Posterior cingulate gyrus (tissue), 11 donors: Measurements from ENCODE around the gene CCDC188.

Source experiments
- DNase-seq, 10 donors: peaks; one replicate each; pipeline versions ENCODE4 v3.0.0 to v3.0.0-alpha.2; 2020 to 2021; ENCODE audit warnings: mixed read lengths in 3 of 10
- intact Hi-C: fragments of 100-400 bp; cut with DNase I; formaldehyde crosslinking; loops from one replicate; pipeline ENCODE4 v1.15.1; 2023

Gene CCDC188

GRCh38 chr22:20137671-20138416 is 13.0 kb downstream of the CCDC188 start:
- DNase-seq = peak in 8 of 10 donors; percentile 62 to 96 (median 78)
- intact Hi-C loops = no loop called here

- DNase-seq = no peak
- intact Hi-C loops = no loop called here
Measured at GRCh38 chr22:20137113-20137512, 13.7 kb downstream of the CCDC188 start.

- intact Hi-C loops = no loop called here
- DNase-seq = no peak
Measured at GRCh38 chr22:20136603-20136873, 14.3 kb downstream of the CCDC188 start.

GRCh38 chr22:20135806-20136602 is 14.9 kb downstream of the CCDC188 start:
- no peak for DNase-seq
- intact Hi-C loops = no loop called here

- no peak for DNase-seq
- intact Hi-C loops = no loop called here
Measured at GRCh38 chr22:20135265-20135664, 15.6 kb downstream of the CCDC188 start.

GRCh38 chr22:20133930-20134549 is 16.8 kb downstream of the CCDC188 start:
- intact Hi-C loops = no loop called here
- DNase-seq = no peak

- intact Hi-C loops = no loop called here
Measured at GRCh38 chr22:20132686-20133246, 18.1 kb downstream of the CCDC188 start.

GRCh38 chr22:20131859-20132685 is 18.8 kb downstream of the CCDC188 start:
- DNase-seq = peak in 1 of 10 donors; percentile 48
- intact Hi-C loops = loop anchor here (2.0 kb wide), 1 partner anchor 15 kb away; the partner anchor contains the start of genes RANBP1 and TRMT2A

More at GRCh38 chr22:20132686-20133246, 18.1 kb downstream of the CCDC188 start:
- DNase-seq = no peak

GRCh38 chr22:20131597-20131858 is 19.3 kb downstream of the CCDC188 start, which contains the start of gene ZDHHC8:
TSS of gene ZDHHC8 (plus strand) at chr22:20131804. CDS start at chr22:20131948, 144 bp downstream.
- intact Hi-C loops = loop anchor here (2.0 kb wide), 1 partner anchor 15 kb away; the partner anchor contains the start of genes RANBP1 and TRMT2A
- DNase-seq = peak in 1 of 10 donors; percentile 58

- peak; percentile 76 to 99 (median 90) for DNase-seq
- intact Hi-C loops = loop anchor here (2.0 kb wide), 1 partner anchor 14 kb away; the partner anchor contains the start of genes RANBP1 and TRMT2A
Measured at GRCh38 chr22:20130731-20131596, 19.9 kb downstream of the CCDC188 start.

- no peak for DNase-seq
- intact Hi-C loops = loop anchor here (2.0 kb wide), 1 partner anchor 14 kb away; the partner anchor contains the start of genes RANBP1 and TRMT2A
Measured at GRCh38 chr22:20130319-20130718, 20.5 kb downstream of the CCDC188 start.

GRCh38 chr22:20129747-20130014 is 21.2 kb downstream of the CCDC188 start:
- intact Hi-C loops = loop anchor here (2.0 kb wide), 1 partner anchor 13 kb away; the partner anchor contains the start of genes RANBP1 and TRMT2A
- DNase-seq = no peak

- intact Hi-C loops = no loop called here
- peak in 3 of 10 donors; percentile 35 to 55 (median 44) for DNase-seq
Measured at GRCh38 chr22:20128902-20129746, 21.7 kb downstream of the CCDC188 start.

- intact Hi-C loops = no loop called here
- no peak for DNase-seq
Measured at GRCh38 chr22:20128619-20128901, 22.3 kb downstream of the CCDC188 start.

GRCh38 chr22:20127869-20128618 is 22.8 kb downstream of the CCDC188 start:
- intact Hi-C loops = no loop called here
- DNase-seq = no peak

- DNase-seq = no peak
- intact Hi-C loops = no loop called here
Measured at GRCh38 chr22:20127318-20127868, 23.5 kb downstream of the CCDC188 start.

GRCh38 chr22:20126284-20127029 is 24.4 kb downstream of the CCDC188 start:
- intact Hi-C loops = no loop called here
- no peak for DNase-seq
